Measurements from ENCODE around the gene WWOX. TPM values are rescaled to one million over a fixed set of nuclear protein-coding genes. Genes with fewer than 3 reads are reported as not detected.

Gene WWOX
- total and polyA plus RNA-seq, 2 of the 13 experiments (the other 11 are each of a cell fraction or from before 2014, with no cell fraction given), result 9.1 to 37.4 TPM

DNA sequence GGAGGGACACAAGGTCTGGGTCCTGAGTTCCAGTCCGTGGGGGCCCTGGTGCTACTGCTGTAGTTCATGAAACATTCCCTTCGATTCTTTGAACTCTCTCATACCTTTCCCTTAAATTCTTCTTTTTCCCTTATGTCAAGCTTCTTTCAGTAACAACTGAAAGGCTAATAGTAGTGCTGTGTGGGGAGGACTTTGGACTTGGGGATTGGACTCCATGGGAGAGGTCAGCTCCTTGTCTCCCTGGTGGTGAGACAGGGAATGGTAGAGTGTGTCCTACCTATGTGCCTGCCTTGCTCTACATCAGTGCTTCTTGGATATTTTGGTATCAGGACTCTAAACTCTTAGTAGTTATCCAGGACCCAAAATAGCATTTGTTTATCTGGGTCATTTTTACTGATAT, 628.1 kb downstream of the WWOX start (continued):
- TF ChIP-seq RARA (CRISPR knock-in tag; IDR thresholded peaks at IDR 0.05), result peak; percentile 50; the same call in 1 of the 2 replicates
- no peak for TF ChIP-seq ZNF460 (CRISPR knock-in tag; IDR thresholded peaks at IDR 0.05; ENCODE audit: borderline replicate concordance)
- TF ChIP-seq THAP11 (CRISPR knock-in tag; IDR thresholded peaks at IDR 0.05), result 0 out of 2 replicates have a peak, but pooled peaks have one; percentile 29
- peak; percentile 46; the same call in 1 of the 2 replicates for TF ChIP-seq BCL6 (CRISPR knock-in tag; IDR thresholded peaks at IDR 0.05)
- TF ChIP-seq, protein P1, sequence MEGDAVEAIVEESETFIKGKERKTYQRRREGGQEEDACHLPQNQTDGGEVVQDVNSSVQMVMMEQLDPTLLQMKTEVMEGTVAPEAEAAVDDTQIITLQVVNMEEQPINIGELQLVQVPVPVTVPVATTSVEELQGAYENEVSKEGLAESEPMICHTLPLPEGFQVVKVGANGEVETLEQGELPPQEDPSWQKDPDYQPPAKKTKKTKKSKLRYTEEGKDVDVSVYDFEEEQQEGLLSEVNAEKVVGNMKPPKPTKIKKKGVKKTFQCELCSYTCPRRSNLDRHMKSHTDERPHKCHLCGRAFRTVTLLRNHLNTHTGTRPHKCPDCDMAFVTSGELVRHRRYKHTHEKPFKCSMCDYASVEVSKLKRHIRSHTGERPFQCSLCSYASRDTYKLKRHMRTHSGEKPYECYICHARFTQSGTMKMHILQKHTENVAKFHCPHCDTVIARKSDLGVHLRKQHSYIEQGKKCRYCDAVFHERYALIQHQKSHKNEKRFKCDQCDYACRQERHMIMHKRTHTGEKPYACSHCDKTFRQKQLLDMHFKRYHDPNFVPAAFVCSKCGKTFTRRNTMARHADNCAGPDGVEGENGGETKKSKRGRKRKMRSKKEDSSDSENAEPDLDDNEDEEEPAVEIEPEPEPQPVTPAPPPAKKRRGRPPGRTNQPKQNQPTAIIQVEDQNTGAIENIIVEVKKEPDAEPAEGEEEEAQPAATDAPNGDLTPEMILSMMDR (CRISPR knock-in tag; IDR thresholded peaks at IDR 0.05), result peak; percentile 49
- TF ChIP-seq ZNF687 (CRISPR knock-in tag; IDR thresholded peaks at IDR 0.05), result no peak
- no peak for TF ChIP-seq NFATC3 (CRISPR knock-in tag; IDR thresholded peaks at IDR 0.05)
- no peak for TF ChIP-seq NFKBIZ (CRISPR knock-in tag; IDR thresholded peaks at IDR 0.05)
- TF ChIP-seq ZKSCAN8 (CRISPR knock-in tag; IDR thresholded peaks at IDR 0.05; ENCODE audit: borderline replicate concordance), result no peak
- TF ChIP-seq TP53 (CRISPR knock-in tag; conservative IDR thresholded peaks at IDR 0.05), result no peak
- no peak for TF ChIP-seq KLF6 (CRISPR knock-in tag; IDR thresholded peaks at IDR 0.05)
- TF ChIP-seq, protein P2, sequence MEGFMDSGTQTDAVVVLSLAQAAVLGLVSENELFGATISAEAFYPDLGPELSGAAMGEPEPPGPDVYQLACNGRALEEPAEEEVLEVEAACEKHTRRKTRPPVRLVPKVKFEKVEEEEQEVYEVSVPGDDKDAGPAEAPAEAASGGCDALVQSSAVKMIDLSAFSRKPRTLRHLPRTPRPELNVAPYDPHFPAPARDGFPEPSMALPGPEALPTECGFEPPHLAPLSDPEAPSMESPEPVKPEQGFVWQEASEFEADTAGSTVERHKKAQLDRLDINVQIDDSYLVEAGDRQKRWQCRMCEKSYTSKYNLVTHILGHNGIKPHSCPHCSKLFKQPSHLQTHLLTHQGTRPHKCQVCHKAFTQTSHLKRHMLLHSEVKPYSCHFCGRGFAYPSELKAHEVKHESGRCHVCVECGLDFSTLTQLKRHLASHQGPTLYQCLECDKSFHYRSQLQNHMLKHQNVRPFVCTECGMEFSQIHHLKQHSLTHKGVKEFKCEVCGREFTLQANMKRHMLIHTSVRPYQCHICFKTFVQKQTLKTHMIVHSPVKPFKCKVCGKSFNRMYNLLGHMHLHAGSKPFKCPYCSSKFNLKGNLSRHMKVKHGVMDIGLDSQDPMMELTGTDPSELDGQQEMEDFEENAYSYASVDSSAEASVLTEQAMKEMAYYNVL (CRISPR knock-in tag; IDR thresholded peaks at IDR 0.05; ENCODE audit: borderline replicate concordance), result no peak
- no peak for TF ChIP-seq ZNF24 (IDR thresholded peaks at IDR 0.05)
- no peak for TF ChIP-seq ZSCAN12 (CRISPR knock-in tag; IDR thresholded peaks at IDR 0.05)
- no peak for TF ChIP-seq HNRNPLL (IDR thresholded peaks at IDR 0.05; ENCODE audit: low read depth, low read length, poor library complexity, severe bottlenecking)
- no peak for TF ChIP-seq ZNF83 (CRISPR knock-in tag; IDR thresholded peaks at IDR 0.05; ENCODE audit: borderline replicate concordance)
- TF ChIP-seq ARID5B (CRISPR knock-in tag; IDR thresholded peaks at IDR 0.05), result peak; percentile 74
- TF ChIP-seq KDM6A (CRISPR knock-in tag; IDR thresholded peaks at IDR 0.05; ENCODE audit: low read depth), result peak; percentile 31; the same call in 1 of the 2 replicates
- TF ChIP-seq SALL1 (CRISPR knock-in tag; IDR thresholded peaks at IDR 0.05), result no peak
